Lower leg skin (tissue), 4 donors: Measurements from ENCODE around the gene SLC25A12. TPM values are rescaled to one million over a fixed set of nuclear protein-coding genes. Genes with fewer than 3 reads are reported as not detected.

ENCODE experiments used
- DNase-seq, 2 donors: peaks; one replicate each; pipeline ENCODE4 v3.0.0-alpha.2; 2019; ENCODE audit warnings: low spot score in 2 of 2
- H3K4me3 ChIP-seq: fragments of 200-600 bp; sonication (generic); 2 replicates; pipeline ENCODE4 v1.5.1; 2017; ENCODE audit warnings: mild to moderate bottlenecking, low read depth; ENCODE audit not compliant: poor library complexity, severe bottlenecking
- CTCF ChIP-seq, 3 donors: fragments of 450-650 bp; IDR thresholded peaks; one replicate each; pipeline ENCODE4 v1.5.1; 2016; ENCODE audit warnings: antibody characterized with exemption in 3 of 3, mild to moderate bottlenecking in 3 of 3, moderate library complexity in 2 of 3
- POLR2A ChIP-seq, 2 donors: fragments of 450-650 bp; IDR thresholded peaks; one replicate each; pipeline ENCODE4 v1.6.1; 2016 to 2017; ENCODE audit warnings: antibody characterized with exemption in 2 of 2, mild to moderate bottlenecking in 1 of 2, moderate library complexity in 1 of 2
- WGBS, 2 donors: methylation state at CpG; one replicate each; pipeline ENCODE4 v1.1.5; 2018; 5-methylcytosine and 5-hydroxymethylcytosine counted together
- intact Hi-C: fragments of 100-400 bp; cut with DNase I; formaldehyde crosslinking; loops from one replicate; pipeline ENCODE4 v1.15.0; 2023; ENCODE audit warnings: low total_unique reads
- total RNA-seq, 4 donors: library from RNA; depleted of rRNA; stranded (reverse); fragments of >200 nt; gene quantifications; one replicate each; pipeline ENCODE4 v1.1.0, GENCODE V29; 2016

SLC25A12 gene
- total RNA-seq, 4 donors from 2014 or later, result 18.1 to 28.1 (median 25.8) TPM

GRCh38 chr2:171864357-171864985 lies 29.6 kb downstream of the SLC25A12 start:
- no peak overlapping the region for H3K4me3 ChIP-seq
- no peak for TF ChIP-seq POLR2A (IDR thresholded peaks at IDR 0.05)
- no peak for TF ChIP-seq CTCF (IDR thresholded peaks at IDR 0.05)
- DNase-seq, result no peak
- WGBS, 2 donors, result 56 to 68% methylated on average over 5 of the region's 5 CpGs
- intact Hi-C loops, result no loop called here

- WGBS, 2 donors, result 88 to 97% methylated on average over 3 of the region's 3 CpGs
- TF ChIP-seq POLR2A (IDR thresholded peaks at IDR 0.05) (no peak), CTCF (IDR thresholded peaks at IDR 0.05) (no peak)
- no peak for DNase-seq
- H3K4me3 ChIP-seq, result no peak overlapping the region
- intact Hi-C loops, result no loop called here
These were observed 31.5 kb downstream of the SLC25A12 start for GRCh38 chr2:171862501-171862900.

- 73 to 84% methylated on average over 2 of the region's 2 CpGs for WGBS, 2 donors
- no peak overlapping the region for H3K4me3 ChIP-seq
- TF ChIP-seq CTCF (IDR thresholded peaks at IDR 0.05), result no peak
- TF ChIP-seq POLR2A (IDR thresholded peaks at IDR 0.05), result no peak
- intact Hi-C loops, result no loop called here
- no peak for DNase-seq
These were observed 35.6 kb downstream of the SLC25A12 start for GRCh38 chr2:171858397-171858958.

- DNase-seq, result no peak
- intact Hi-C loops, result no loop called here
- H3K4me3 ChIP-seq, result no peak overlapping the region
- 47 to 67% methylated on average over 2 of the region's 2 CpGs for WGBS, 2 donors
- TF ChIP-seq POLR2A (IDR thresholded peaks at IDR 0.05) (no peak), CTCF (IDR thresholded peaks at IDR 0.05) (no peak)
These were observed 38.6 kb downstream of the SLC25A12 start for GRCh38 chr2:171855401-171855800.

DNA sequence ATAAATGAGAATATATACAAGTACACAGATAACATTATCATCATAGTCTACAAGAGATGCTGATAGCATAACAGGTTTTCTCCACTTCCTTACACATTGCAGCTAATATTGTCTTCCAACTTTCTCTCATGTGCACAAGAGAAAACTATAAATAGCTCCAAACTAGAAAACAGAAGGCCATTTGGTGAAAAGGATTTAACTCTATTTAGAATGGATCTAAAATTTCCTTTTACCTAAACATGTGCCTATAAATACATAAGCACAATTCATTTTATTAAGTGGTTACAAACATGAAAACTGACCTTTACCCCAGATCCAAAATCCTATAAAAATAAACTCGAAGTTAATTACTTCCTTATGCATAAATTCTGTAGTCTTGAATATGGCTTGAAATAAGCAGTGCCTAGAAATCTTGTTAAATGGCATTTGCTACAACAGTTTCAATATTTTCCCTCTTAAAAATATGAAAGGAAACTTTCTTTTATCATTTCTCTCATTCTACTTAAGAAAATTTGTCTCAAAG lies 41.6 kb downstream of the SLC25A12 start:
- intact Hi-C loops, result no loop called here
- H3K4me3 ChIP-seq, result no peak overlapping the region
- TF ChIP-seq CTCF (IDR thresholded peaks at IDR 0.05) (no peak), POLR2A (IDR thresholded peaks at IDR 0.05) (no peak)
- 0 to 23% methylated on average over 1 of the region's 1 CpG for WGBS, 2 donors
- DNase-seq, result no peak
